Tibial artery (tissue), 4 donors: Measurements from ENCODE around the gene CSPG4.
A peak's percentile ranks its signal among the peaks of the same experiment; 100 is the strongest.
"Not testable (repeated sequence)": the region's sequence is repeated elsewhere in the genome, so short reads cannot be mapped to it uniquely, and the experiment has no call there.

Experiments used
- DNase-seq, 2 donors: peaks; one replicate each; pipeline ENCODE4 v3.0.0-alpha.2; 2019
- H3K27ac ChIP-seq, 2 donors: fragments of 200-600 bp; sonication (generic) in 1 of 2; 1 replicate in 1 of 2; 2 replicates in 1 of 2; pipeline ENCODE4 v1.5.1; 2018 to 2019; ENCODE audit warnings: mild to moderate bottlenecking in 1 of 2
- H3K27me3 ChIP-seq, 2 donors: fragments of 200-600 bp; sonication (generic) in 1 of 2; one replicate each; pipeline versions ENCODE4 v1.5.1 to v1.6.0; 2016 to 2019
- H3K36me3 ChIP-seq, 3 donors: fragments of 200-600 bp; sonication (generic) in 2 of 3; one replicate each; pipeline ENCODE4 v1.5.1; 2016 to 2019; ENCODE audit warnings: mild to moderate bottlenecking in 2 of 3
- H3K4me1 ChIP-seq, 4 donors: fragments of 200-600 bp; sonication (generic) in 2 of 4; 1 replicate in 3 of 4; 2 replicates in 1 of 4; pipeline ENCODE4 v1.5.1; 2016 to 2019
- H3K4me3 ChIP-seq, 2 donors: fragments of 200-600 bp; sonication (generic) in 1 of 2; 1 replicate in 1 of 2; 2 replicates in 1 of 2; pipeline ENCODE4 v1.5.1; 2018 to 2019; ENCODE audit warnings: mild to moderate bottlenecking in 2 of 2
- H3K9me3 ChIP-seq, 3 donors: fragments of 200-600 bp; sonication (generic) in 1 of 3; one replicate each; pipeline ENCODE4 v1.5.1; 2016 to 2019
- intact Hi-C: fragments of 100-400 bp; cut with DNase I; formaldehyde crosslinking; loops from one replicate; pipeline ENCODE4 v1.15.0; 2023; ENCODE audit warnings: low total_unique reads
- TF ChIP-seq, protein P1 (sequence below), 2 experiments: fragments of 200-600 bp in 1 of 2; fragments of 450-650 bp in 1 of 2; IDR thresholded peaks; one replicate each; pipeline ENCODE4 v1.5.1; 2017 to 2019; ENCODE audit warnings: antibody characterized with exemption in 2 of 2, mild to moderate bottlenecking in 1 of 2, moderate library complexity in 1 of 2

Gene CSPG4

DNA sequence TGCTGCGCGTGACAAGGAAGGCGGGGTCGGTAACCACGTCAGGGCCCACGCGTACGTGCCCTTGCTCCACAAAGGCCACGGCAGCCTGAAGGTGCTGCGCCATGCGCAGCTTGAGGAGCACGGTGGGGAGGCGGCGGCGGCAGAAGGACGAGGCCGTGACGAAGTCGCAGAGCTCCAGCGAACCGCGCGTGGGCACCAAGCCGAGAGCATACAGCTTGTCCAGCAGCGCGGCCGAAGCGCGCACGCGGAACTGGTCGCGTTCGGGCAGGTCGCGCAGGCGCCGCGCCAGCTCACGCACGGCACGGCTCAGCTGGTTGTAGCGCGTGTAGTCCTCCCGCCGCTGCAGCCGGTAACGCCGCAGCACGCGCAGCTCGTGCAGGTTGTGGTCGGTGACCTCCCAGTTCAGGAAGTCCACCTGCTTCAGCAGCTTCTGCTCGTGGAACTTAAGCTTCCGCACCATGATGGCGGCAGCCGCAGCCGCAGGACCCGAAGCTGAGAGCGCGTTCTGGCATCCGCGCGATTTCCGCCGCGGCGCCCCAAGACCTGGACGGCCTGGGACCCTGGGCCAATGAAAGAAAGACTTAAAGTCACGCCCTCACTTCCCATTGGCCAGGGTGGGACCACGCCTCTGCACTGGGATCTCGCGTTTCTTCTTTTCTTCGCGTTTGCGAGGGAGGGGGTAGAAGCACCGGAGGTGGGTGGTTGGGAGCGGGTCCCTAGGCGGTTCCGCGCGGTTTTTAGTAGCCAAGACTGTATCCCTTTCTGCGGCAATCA lies 72.8 kb downstream of the CSPG4 start, which contains the start of gene IMP3:
Gene IMP3 (minus strand): TSS at position 516 of the 774 bp plus-strand sequence. CDS start 56 bp downstream, at position 460.
- H3K27ac ChIP-seq = peak within 1 kb of the TSS; percentile 90 to 96
- H3K36me3 ChIP-seq = peaks cover 0 to 3% (median 0%) of the 10 kb centered on the region in 3 donors
- peak within 1 kb of the TSS; percentile 81 to 94 for H3K4me3 ChIP-seq
- intact Hi-C loops = loop anchor here (10.0 kb wide), 1 partner anchor 165 kb away; no protein-coding TSS in a partner anchor
- TF ChIP-seq, protein P1, sequence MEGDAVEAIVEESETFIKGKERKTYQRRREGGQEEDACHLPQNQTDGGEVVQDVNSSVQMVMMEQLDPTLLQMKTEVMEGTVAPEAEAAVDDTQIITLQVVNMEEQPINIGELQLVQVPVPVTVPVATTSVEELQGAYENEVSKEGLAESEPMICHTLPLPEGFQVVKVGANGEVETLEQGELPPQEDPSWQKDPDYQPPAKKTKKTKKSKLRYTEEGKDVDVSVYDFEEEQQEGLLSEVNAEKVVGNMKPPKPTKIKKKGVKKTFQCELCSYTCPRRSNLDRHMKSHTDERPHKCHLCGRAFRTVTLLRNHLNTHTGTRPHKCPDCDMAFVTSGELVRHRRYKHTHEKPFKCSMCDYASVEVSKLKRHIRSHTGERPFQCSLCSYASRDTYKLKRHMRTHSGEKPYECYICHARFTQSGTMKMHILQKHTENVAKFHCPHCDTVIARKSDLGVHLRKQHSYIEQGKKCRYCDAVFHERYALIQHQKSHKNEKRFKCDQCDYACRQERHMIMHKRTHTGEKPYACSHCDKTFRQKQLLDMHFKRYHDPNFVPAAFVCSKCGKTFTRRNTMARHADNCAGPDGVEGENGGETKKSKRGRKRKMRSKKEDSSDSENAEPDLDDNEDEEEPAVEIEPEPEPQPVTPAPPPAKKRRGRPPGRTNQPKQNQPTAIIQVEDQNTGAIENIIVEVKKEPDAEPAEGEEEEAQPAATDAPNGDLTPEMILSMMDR (IDR thresholded peaks at IDR 0.05) = no peak
- peaks cover 0 to 41% (median 27%) of the 10 kb centered on the region in 4 donors for H3K4me1 ChIP-seq
- peak; percentile 96 to 98 for DNase-seq
- no peaks in the 10 kb centered on the region for H3K27me3 ChIP-seq
- H3K9me3 ChIP-seq = no peaks in the 10 kb centered on the region

DNA sequence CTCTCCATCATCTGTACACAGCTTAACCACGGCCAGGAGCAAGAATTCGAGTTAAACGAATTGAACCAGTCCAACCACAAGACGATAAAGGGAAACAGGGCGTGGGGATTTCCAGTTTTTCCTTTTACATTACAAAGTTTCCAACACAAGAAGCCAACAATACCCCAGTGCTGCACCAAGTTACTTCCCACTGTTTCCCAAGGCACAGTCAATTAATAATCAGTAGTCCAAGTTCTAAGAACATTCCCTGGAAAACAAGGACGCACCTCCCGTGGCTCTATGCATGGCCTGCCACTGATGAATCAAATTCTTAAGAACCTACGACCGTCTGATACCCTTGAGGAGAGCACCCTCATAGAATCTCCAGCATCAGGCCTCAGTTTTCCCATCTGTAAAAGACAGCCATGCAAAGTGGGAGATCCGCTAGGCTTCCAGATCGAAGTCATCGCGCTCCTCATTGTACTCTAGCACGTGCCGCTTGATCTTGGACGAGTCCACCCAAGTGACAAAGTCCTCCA lies 73.4 kb downstream of the CSPG4 start:
- Histone ChIP-seq H3K27me3 (no peaks in the 10 kb centered on the region), H3K9me3 (no peaks in the 10 kb centered on the region), H3K27ac (peak overlapping the region; percentile 90 to 96), H3K36me3 (peaks cover 0 to 3% (median 0%) of the 10 kb centered on the region in 3 donors), H3K4me1 (peaks cover 0 to 41% (median 27%) of the 10 kb centered on the region in 4 donors), H3K4me3 (peak overlapping the region; percentile 81 to 94)
- TF ChIP-seq, protein P1 (IDR thresholded peaks at IDR 0.05) = no peak
- no peak for DNase-seq
- intact Hi-C loops = no loop called here

DNA sequence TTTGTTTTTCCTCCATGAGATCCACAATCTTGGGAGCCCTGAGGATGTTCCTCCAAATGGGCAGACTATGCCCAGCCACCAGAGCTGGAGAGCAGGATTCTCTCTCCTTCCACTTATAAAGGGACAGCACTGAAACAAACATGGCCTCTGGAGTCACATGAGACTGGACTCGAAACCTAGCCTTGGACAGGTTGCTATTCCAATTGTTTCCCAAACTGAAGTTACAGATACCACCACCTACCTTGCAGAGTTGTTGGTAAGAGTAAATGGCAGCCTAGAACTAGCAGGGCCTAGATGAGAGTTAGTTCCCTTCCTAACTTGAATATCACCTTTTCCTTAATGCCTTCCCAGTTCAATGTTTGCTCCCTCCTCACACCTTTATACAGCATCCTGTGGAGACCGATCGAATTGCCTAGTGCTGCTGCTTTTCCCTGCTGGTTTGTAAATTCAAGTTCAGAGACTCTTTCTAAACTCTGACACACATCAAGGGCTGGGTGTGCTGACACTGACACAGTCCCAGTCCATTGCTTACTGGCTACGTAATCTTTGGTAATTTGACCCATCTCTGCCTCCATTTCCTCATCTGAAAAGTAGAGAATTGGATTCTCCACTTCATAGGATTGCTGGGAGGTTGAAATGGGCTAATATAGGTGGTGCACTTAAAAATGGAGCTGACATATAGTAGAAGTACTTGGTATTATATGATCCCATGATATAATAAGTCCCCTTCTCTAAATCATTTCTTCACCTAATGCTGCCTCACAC lies 75.2 kb downstream of the CSPG4 start:
- H3K36me3 ChIP-seq = peaks cover 0 to 3% (median 0%) of the 10 kb centered on the region in 3 donors
- H3K9me3 ChIP-seq = no peaks in the 10 kb centered on the region
- peak overlapping the region in 1 of 2 donors; percentile 94 for H3K4me3 ChIP-seq
- peak overlapping the region; percentile 90 to 96 for H3K27ac ChIP-seq
- DNase-seq = no peak
- TF ChIP-seq, protein P1 (IDR thresholded peaks at IDR 0.05) = no peak
- peaks cover 0 to 41% (median 27%) of the 10 kb centered on the region in 4 donors for H3K4me1 ChIP-seq
- intact Hi-C loops = no loop called here
- H3K27me3 ChIP-seq = no peaks in the 10 kb centered on the region

DNA sequence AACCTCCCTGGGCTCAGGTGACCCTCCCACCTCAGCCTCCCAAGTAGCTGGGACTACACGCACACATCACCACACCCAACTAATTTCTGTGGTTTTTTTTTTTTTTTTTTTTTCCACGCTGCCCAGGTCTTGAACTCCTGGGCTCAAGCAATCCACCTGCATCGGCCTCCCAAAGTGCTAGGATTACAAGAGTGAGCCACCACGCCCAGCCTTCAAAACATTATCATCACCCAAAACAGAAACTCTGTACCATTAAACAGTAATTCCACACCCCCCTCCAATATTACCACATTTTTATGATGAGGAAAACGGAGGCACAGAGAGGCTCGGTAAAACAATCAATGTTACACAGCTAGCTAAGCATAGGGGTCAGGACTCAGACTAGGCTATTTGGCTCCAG lies 76.6 kb downstream of the CSPG4 start:
- TF ChIP-seq, protein P1 (IDR thresholded peaks at IDR 0.05) = no peak
- H3K27ac ChIP-seq = no peak overlapping the region
- intact Hi-C loops = no loop called here

DNA sequence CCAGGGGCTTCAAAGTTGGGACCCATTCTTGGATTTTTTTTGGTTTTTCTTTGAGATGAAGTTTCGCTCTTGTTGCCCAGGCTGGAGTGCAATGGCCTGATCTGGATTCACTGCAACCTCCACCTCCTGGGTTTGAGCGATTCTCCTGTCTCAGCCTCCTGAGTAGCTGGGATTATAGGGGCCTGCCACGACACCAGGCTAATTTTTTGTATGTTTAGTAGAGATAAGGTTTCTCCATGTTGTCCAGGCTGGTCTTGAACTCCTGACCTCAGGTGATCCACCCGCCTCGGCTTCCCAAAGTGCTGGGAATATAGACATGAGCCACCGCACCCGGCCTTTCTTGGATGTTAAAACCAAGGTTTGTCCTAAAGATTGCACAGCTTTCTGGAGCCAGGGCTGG lies 78.7 kb downstream of the CSPG4 start:
- H3K9me3 ChIP-seq, intact Hi-C loops, H3K27me3 ChIP-seq, H3K36me3 ChIP-seq, H3K27ac ChIP-seq, H3K4me3 ChIP-seq, DNase-seq: not testable (repeated sequence)
- peaks cover 0 to 31% (median 18%) of the 10 kb centered on the region in 4 donors for H3K4me1 ChIP-seq

More for the DNA sequence above, 76.6 kb downstream of the CSPG4 start:
- no peaks in the 10 kb centered on the region for H3K9me3 ChIP-seq
- peaks cover 0 to 41% (median 27%) of the 10 kb centered on the region in 4 donors for H3K4me1 ChIP-seq
- H3K27me3 ChIP-seq = no peaks in the 10 kb centered on the region
- H3K4me3 ChIP-seq = no peak overlapping the region
- peaks cover 0 to 3% (median 0%) of the 10 kb centered on the region in 3 donors for H3K36me3 ChIP-seq
- DNase-seq = no peak
